Stimulated activated CD8-positive, alpha-beta memory T cell treated with anti-CD3 and anti-CD28 coated beads, Interleukin-15, amount 100 ng/mL, for 24 hours (primary cell): ENCODE results near the gene ATRIP.

ENCODE experiments used
- DNase-seq: peaks from one replicate; pipeline ENCODE4 v3.0.0-alpha.2; 2020; ENCODE audit warnings: low read depth

ATRIP gene

DNA sequence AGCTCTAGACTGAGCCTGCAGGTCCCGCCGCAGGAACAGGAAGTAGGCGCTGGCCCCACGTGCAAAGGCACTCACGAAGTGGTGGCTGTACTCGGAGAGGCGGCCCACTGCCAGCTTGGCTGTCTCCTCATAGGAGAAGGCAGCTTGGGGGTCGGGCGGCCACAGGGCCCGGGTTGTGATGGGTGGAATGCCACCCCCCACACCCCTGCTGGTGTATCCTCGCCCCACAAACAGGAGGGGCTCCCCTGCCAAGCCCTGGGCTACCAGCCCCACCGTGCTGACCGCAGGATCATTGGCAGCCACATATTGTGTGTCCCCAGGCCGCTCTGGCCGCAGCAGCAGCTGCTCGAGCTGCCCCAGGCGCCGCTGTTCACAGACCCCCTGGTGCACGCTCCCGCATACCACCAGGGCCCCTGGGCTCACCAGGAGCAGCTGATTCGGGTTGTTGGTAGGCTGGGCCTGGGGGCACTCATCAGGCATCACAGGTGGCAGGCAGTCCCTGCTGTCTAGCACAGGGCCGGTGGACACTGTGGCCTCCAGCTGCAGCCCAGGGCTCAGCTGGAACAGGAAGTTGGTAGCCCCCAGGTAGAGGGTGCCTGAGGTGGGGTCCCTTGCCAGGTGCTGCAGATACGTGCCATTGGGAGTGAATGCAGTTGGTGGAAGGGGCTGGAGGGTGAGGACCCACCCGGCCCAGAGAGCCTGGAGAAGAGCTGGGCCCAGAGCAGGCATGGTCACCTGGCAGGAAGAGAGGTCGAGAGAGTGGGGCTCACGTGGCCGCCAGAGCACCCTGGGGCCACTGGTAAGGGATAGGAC lies 22.4 kb upstream of the ATRIP start:
- DNase-seq = no peak

DNA sequence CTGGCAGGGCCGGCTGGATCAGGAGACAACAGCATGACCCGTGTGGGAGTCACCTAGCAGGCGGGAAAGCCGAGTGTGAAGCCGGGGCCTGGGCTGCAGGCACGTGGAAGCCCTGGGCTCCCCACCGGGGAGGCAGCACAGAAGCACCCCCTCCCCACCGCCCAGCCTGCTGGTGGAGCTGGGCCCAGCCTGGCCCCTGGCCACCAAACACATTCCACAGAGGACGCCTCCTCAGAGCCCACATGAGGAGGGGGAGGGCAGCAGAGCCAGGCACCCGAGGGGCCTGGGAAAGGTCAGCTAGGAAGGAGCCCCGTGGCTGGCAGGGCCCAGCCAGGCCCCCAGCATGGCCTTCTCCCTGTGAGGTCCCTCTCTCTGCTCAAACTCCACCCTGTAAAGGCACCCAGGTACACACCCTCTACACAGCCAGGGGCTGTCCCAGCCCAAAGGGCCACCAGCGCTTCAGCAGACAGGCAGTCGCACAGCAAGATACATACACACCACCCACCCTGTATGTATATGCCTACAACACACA lies 21.2 kb upstream of the ATRIP start:
- DNase-seq = no peak

DNA sequence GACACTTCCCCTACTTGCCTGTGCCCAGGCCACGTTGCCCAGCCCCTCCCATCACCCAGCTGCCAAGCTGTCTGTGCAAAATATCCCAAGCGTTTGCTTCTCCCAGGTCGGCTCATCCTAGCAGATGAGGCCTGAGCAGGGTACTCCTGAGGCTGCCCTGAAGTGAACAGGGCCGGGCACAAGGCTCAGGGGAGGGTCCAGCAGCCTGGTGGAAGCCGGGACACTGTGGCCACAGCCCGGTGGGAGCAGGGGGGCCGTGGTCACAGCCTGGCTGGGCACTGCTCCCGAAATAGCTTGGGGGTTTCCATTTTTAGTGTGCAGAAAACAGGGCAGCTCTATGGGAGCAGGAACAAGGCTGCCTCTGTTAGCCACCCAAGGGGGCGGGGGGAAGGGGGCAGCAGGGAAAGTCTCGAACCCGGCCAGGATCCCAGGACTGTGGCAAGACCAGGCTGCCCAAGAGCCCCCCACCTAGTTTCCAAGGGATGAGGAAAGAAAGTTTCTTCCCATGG lies 20.1 kb upstream of the ATRIP start:
- DNase-seq = no peak

DNA sequence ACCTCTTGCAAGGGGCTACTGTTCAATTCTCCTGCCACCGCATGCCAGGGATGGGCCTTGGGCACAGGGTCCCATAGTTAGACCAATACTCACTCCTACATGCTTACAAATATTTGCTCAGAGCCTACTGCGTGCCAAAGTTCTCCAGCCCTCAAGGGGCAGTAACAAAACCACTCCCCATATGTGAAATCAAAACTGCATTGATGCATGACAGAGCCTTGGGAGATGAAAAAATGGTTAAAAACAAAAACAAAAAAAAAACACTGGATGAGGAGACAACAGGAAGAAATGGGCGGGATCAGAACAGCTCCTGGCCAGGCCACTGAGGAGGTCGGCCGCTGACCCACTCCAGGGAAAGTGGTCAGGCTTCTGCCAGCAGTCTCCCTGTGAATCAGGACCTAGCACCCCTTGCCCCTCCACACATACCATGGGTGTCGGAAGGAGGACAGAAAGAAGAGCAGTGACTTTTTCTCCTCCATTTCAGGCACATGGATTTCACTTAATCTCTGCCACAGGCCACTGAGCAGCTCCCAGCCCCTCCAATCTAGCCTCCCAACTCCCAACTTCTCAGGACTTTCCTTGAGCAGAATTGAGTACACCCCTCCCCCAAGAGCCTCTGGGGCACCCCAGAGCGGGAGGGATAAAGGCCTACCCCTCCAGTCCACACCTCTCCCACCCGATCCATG lies 19.4 kb upstream of the ATRIP start:
- DNase-seq = no peak

DNA sequence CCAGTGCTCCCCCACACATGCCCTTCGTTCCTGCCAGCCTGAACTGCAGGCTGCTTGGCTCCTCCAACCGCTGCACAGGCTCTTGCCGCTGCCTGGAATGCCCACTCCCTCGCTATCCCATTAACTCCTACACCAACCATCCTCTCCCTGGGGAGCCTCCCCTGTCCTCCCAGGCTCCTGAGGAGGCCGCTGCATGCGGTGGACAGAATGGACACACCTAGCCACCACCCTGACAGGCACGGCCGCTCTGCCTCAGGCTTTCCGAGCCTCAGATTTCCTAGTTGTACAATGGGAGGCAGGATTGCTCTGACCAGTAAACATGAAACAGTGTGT lies 18.9 kb upstream of the ATRIP start:
- no peak for DNase-seq

DNA sequence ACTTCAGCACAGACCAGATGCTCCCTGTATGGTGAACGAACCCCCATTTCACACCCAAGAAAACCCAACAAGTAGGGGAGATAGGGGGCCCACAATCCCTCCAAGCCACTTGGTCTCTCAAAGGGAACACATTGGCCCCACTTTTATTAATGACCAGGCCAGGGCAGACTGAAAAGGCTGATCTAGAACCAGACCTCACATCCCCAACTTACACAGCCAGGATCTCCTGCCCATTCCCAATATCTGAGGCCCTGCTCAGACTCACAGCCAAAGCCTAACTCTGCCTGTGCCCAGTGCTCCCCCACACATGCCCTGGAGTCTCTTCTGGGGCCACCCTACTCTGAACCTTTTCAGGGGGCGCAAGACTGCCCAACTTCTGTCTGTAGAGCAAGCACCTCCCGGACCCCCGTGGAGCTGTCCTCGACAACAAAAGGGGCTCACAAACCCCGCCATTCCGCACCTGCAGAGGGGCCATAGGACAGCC lies 18.4 kb upstream of the ATRIP start:
- DNase-seq = no peak

DNA sequence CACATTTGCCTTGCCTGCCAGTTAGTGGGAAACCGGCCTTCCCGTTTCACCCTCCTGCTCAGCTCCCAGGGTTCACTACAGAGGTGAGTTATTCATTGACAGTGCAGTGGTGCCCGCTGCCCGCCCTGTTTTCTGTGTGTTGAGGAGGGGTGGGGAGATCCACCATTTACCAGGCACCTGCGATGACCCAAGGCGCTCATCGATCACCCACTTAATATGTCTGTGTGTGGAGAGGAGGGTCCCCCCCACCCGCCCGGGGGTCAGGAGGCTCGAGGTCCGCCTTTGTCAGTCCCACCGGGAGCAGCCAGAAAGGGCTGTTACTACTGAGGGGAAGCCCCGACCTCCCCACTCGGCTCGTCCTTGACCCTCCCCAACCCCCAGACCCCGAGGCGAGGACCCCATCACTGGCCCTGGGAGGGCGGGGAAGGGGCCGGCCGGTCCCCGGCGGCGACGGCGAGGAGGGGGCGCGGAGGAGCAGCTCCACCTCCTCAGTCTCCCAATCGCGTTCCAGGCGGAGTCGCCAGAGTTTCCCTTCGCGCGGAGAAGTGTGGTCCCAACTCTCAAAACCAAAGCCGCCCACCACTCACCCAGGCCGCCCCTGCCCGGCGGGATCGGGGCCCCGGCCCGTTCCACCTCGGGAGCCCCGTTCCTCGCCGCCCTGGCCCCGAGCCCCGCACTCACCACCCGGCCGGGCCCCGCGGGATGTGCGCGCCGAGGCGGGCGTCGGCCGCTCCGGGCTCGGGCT lies 17.8 kb upstream of the ATRIP start:
- DNase-seq = no peak

DNA sequence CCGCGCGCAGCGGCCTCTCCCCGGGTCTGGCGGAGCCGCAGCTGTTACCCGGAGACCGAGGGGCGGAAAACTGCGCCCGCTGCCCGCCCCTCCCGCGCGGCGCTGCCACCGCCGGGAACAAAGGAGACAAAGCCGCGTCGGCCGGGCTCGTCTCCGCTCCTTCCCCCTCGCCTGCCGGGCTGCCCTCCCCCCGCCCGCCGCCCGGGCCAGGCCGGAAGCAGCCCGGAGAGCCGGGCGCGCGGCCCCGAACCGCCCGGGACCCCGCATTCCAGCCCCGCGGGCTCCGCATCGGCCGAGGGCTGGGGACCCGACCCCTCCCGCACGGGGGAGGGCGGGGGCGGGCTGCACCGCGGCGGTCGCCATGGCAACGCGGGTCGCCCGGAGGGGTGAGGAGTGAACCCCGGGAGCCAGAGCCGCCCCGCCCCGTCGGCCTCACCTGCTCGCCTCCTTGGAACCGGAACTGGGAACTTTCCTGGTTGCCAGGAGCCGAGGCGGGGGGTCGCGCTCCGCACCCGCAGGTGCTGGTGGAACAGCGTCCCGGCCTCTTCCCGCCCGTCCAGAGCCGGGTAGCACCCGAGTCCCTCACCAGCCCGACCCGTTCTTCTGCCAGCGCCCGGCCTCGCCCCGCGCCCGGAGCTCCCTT lies 17.1 kb upstream of the ATRIP start:
- DNase-seq = peak; percentile 32

DNA sequence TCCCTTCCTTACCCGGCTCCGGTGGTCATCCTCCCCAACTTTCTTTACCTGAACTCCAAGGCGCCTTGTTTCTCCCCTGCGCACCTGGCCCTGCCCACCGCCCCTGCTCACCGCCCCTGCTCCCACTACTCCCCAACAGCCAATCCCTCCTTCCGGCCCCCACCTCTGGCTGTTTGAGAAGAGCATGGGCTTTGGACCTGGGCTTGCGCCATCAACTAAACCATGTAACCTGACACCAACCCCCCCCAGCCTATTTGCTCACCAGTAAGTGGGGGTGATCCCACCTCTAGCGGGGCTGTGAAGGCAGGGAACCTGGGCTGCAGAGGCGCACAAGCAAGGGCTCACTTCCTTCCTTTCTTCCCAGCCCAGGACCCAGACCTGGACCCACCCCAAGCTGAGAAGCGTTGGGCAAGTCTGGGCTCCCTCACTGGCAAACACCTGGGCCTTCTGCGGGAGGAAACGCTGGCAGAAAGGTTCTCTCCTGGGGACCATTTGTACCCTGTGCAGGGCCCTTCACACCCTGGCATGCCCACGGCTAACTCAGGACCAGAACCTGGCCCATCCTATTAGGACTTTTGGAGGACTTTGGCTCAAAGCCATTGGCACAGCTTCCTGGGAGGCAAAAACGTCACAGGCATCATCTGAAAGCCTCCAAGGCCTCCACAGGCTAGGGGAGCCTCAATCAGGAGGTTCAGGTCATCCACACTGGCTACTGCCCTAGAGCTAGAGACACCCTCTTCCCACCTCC lies 16.4 kb upstream of the ATRIP start, which contains the start of gene PLXNB1:
Gene PLXNB1 (minus strand): TSS at position 127 of the 748 bp plus-strand sequence. CDS start 5,475 bp downstream, outside the sequence.
- DNase-seq = no peak

DNA sequence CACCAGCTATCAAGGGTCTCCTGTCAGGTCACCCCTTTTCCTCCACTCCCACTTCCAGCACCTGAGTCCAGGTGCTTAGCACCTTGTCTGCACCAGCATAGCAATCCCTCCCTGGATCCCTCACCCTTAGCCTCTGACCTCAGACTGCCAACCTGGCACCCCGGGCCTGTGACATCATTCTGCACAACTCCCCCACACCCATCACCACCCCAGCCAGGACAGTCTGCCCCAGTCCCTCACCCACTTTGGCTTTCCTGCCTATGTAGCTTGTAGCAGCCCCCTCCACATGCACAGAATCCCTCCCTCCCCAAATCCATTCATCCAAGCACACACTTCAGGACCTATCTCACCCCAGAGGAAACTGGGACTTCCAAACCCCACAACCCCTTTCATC lies 15.8 kb upstream of the ATRIP start:
- no peak for DNase-seq

DNA sequence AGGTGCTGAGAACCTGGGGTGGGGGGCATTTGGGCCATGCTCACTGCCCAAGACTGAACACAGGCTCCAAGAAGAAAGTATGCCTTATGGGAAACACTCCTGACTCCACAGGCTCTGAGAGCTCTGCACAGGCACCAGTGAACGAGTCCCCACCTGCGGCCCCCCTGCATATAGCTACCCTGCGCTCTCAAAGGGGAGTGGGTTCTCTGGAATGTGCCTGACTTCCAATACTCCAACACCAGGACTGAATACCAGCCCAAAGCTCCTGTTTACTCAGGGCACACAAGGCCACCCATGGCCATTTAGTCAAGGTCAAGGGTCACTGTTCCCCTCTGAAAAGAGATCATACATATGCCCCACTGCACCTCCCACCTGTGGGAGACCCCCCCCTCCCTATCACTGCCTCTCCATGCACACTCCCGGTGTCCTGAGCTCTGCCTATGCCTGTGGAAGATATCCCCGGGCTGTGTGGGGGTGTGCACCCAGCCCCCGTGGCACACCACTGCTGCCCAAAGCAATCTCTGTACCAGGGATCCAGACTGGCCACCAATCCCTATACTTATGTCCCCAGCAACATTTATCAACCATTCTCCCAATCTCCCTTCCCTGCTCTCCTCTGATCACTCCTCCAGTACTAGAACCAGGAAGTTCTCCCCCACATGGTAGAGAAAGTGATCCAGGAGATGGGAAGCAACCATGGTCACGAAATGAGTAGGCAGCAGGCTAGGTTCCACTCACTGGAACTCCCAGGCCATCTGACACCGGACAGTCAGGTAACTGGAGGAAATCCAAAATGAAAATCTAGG lies 15.1 kb upstream of the ATRIP start:
- DNase-seq = no peak

DNA sequence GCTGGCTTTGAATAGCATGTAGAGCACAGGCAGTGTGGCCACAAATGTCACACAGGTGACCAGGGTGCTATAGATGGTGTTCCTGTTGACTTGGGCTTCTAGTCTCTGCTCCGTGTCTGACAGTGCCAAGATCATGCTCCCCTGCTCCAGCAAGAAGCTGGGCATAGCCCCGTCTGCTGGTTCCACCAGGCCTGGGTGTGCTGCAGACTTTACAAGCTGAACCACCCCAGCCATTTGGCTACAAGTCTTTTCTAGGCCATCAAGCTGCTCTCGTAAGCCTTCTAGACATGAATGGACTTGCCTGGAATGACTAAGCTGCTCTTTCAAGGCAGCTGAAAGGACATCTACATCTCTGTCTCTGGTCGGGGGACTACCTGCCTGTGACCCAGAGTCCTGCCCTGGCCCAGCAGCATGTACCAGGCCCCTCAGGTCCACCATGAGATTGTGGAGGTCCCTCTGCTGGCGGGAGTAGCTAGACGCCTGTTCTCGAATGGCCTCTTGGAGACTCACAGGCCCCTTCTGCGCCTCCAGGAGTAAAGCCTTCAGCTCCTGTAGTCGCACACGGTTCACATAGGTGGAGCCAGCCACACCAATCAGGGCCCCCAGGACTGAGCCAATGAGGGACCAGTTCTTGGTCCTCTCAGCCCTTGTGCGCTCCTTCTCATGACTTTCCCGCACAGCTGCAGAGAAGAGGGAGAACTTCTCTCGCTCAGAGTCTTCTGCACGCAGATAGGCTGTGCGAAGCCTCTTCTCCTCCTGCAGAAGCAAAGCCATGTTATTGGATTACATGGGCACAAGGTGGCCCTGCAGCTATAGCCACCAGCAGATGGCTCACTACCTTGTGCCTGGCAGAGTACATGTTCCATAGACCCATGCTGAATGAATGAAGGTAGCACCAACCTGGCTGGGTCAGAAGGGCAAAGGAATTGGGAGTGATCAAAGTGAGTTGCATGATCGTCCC lies 13.8 kb upstream of the ATRIP start:
- DNase-seq = no peak

DNA sequence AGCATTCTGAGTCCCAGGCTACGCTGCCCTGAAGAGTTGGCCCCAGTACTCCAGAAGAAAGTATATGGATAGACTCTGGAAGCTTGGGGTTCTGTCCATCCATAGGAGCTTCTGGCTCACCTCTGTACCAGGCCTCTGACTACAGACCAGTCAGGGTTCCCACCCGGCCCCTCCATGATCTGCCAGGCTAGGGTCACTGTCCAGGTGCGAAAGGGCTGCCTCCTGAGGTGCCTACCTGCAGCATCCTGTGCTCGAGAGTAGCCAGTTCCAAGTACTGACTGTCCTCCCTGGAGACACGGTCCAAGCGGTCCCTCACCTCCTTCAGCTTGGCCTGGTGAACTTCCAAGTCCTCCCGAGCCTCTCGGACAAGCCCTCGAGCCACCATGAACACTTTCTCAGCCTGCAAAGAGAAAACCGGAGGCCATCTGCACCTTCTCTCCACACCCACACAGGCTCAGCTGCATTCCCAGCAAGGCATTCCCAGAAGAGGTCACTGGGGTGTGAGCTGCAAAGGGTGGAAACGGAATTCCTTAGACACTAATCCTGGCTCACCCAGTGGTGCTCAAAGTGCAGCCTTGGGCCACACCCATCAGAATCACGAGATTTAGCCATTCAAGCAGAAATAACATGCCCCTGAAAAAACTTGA lies 12.9 kb upstream of the ATRIP start:
- no peak for DNase-seq

DNA sequence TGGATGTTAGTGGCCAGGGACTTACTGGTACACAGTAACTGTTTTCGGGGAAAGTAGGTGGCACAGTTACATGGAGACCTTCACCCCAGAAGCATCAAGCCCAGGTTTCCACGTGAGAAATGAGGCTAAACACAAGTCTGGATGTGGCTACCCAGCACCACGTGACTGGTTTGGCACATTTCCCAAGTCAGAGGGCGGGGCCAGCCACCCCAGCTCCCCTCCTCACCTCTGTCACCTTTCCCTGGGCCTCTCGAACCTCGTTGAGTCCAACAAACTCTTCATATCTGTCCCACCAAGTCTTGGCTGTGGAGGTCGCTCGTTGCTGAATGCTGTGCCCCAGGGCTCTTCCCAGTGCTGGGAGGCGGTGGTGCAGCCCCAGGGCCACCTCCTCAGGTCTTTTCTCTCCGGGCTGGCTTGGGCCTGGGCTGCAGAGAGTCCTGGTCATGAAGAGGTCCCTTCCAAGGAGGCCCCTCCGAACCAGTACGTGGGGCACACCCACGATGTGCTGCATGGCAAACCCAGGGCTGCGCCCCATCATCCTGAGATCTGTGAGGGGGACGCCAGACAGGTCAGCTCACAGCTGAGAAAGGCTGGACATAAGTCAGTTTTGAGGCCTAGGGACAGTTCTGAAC lies 11.8 kb upstream of the ATRIP start:
- DNase-seq = no peak

DNA sequence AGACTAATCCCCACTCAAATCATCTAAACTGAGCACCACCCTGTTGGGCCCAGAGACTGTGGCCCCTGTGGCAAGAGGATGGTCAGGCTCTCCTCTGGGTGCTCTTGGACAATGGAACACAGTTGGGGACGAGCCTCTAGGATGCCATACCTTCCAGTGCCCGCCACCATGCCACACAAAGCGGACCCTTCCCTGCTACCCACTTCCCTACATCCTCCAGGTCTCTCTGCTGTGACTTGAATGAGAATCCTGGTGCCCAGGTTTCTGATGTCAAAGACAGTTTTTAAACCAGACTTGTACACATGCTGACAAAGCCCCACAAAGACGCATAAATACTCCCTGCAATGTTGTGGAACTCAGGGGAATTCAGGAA lies 11.3 kb upstream of the ATRIP start:
- DNase-seq = no peak

DNA sequence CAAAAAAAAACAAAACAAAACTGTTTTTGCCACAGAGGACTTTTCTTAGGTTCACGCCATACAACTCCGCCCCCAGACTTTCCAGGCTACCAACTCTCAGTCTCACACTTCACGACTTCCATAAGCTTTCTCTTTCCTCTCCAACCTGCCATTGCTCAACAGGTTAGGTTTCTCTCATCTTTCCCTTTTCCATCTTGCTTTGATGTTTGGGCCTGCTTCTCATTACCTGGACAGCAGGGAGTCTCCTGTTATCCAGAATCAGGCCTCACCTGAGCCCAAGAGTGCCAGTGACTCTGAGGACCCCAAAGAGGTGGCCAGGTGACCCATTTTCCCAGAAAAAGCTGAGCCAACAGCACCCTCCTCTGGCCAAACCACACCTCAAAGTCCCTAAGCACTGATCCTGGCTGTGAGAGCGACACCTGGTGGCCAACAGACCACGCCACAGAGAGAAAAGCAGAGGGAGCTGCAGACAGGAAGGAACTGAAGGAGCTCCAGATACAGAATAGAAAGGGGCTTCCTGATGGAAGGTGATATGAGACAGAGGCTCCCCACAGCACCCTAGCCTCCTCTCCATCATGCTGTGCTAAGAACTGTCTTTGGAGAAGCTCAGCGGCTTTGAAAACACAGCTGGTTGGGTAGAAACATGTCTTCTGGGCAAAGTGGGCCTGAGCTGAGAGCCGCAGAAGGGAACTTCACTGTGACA lies 10.6 kb upstream of the ATRIP start:
- DNase-seq = peak; percentile 53

DNA sequence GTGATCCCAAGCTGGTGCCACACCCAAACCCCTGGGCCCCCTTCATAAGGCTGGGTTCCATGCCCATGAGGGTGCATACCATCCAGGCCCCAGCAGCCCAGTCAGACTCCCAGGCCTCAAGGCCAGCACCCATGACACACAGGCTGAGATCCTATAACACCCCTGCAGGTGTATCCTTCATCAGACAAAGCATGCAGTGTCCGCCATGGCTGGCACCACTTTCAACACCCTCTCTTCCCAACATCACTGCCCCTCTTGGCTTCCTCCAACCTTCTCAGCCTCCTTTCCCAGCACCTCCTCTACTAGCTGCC lies 10.1 kb upstream of the ATRIP start:
- no peak for DNase-seq

DNA sequence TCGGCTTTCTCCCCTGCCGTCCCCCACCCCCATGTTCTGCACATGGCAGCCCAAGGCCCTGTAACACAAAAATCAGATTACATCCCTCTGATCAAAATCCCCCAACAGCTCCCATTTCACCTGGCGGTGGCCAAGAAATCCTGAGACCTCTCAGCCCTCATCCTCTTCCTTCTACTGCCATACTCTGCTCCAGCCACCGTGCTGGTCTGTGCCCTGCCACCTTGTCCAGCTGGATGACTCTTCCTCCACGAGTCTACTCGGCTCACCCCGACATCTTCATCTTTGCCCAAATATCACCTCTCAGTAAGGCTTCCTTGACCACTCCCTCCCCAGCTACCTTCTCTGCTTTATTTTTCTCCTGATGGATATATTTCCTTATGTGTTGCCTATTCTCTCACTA lies 9.7 kb upstream of the ATRIP start:
- no peak for DNase-seq
